SK-N-SH treated with all-trans-retinoic acid at 6 μM for 48 hours (cell line): ENCODE data around the gene ANKFN1.
"Not testable (repeated sequence)": the region's sequence is repeated elsewhere in the genome, so short reads cannot be mapped to it uniquely, and the experiment has no call there.

Source experiments
- ATAC-seq: fragments of 200-7000 bp; cut with Tn5 transposase; 3 replicates; pipeline ENCODE4 v1.9.1; 2020; ENCODE audit warnings: mild to moderate bottlenecking, moderate library complexity
- ARNTL ChIP-seq: fragments of 450-650 bp; formaldehyde crosslinking; IDR thresholded peaks from 2 replicates; pipeline ENCODE4 v1.5.0; 2020; ENCODE audit warnings: low read depth, mild to moderate bottlenecking, moderate library complexity, borderline replicate concordance
- BACH2 ChIP-seq: fragments of 250-450 bp; sonication (Bioruptor Pico); IDR thresholded peaks from 2 replicates; pipeline ENCODE4 v1.9.0; 2021; ENCODE audit warnings: mild to moderate bottlenecking, borderline replicate concordance
- CREB5 ChIP-seq: fragments of 250-450 bp; sonication (Bioruptor Pico); IDR thresholded peaks from 2 replicates; pipeline ENCODE4 v1.5.1; 2020; ENCODE audit warnings: low read depth, mild to moderate bottlenecking, moderate library complexity
- CSDC2 ChIP-seq: fragments of 250-450 bp; sonication (Bioruptor Pico); IDR thresholded peaks from 2 replicates; pipeline ENCODE4 v1.5.0; 2020; ENCODE audit warnings: mild to moderate bottlenecking, moderate library complexity
- CSRNP3 ChIP-seq: fragments of 250-450 bp; sonication (Bioruptor Pico); IDR thresholded peaks from 2 replicates; pipeline ENCODE4 v1.5.1; 2021; ENCODE audit warnings: mild to moderate bottlenecking, moderate library complexity
- ESRRG ChIP-seq: fragments of 250-450 bp; sonication (Bioruptor Pico); IDR thresholded peaks from 2 replicates; pipeline ENCODE4 v1.6.1; 2021; ENCODE audit warnings: mild to moderate bottlenecking
- ISL1 ChIP-seq: fragments of 250-450 bp; sonication (Bioruptor Pico); IDR thresholded peaks from 2 replicates; pipeline ENCODE4 v2.1.2; 2022; ENCODE audit warnings: mild to moderate bottlenecking, moderate library complexity
- OSR1 ChIP-seq: fragments of 250-450 bp; sonication (Bioruptor Pico); IDR thresholded peaks from 2 replicates; pipeline ENCODE4 v1.8.0; 2022; ENCODE audit warnings: moderate library complexity, mild to moderate bottlenecking, inconsistent platforms
- PATZ1 ChIP-seq: fragments of 250-450 bp; sonication (Bioruptor Pico); IDR thresholded peaks from 2 replicates; pipeline ENCODE4 v1.8.0; 2020; ENCODE audit warnings: mild to moderate bottlenecking, moderate library complexity, borderline replicate concordance
- POU6F1 ChIP-seq: fragments of 250-450 bp; sonication (Bioruptor Pico); IDR thresholded peaks from 2 replicates; pipeline ENCODE4 v1.8.0; 2021; ENCODE audit warnings: low read depth, mild to moderate bottlenecking, moderate library complexity, borderline replicate concordance
- PPARA ChIP-seq: fragments of 250-450 bp; sonication (Bioruptor Pico); IDR thresholded peaks from 2 replicates; pipeline ENCODE4 v1.5.0; 2020; ENCODE audit warnings: mild to moderate bottlenecking, borderline replicate concordance
- RARB ChIP-seq: fragments of 250-450 bp; sonication (Bioruptor Pico); IDR thresholded peaks from 2 replicates; pipeline ENCODE4 v1.8.0; 2021; ENCODE audit warnings: mild to moderate bottlenecking, moderate library complexity
- TCF4 ChIP-seq: fragments of 250-450 bp; sonication (Bioruptor Pico); IDR thresholded peaks from 2 replicates; pipeline ENCODE4 v1.8.0; 2021; ENCODE audit warnings: mild to moderate bottlenecking, moderate library complexity, borderline replicate concordance
- TOX ChIP-seq: fragments of 250-450 bp; sonication (Bioruptor Pico); IDR thresholded peaks from 2 replicates; pipeline ENCODE4 v1.8.0; 2021; ENCODE audit warnings: mild to moderate bottlenecking, moderate library complexity, borderline replicate concordance
- ZC3H10 ChIP-seq: fragments of 250-450 bp; sonication (Bioruptor Pico); IDR thresholded peaks from 2 replicates; pipeline ENCODE4 v1.5.1; 2021; ENCODE audit warnings: mild to moderate bottlenecking, moderate library complexity
- ZFP3 ChIP-seq: fragments of 250-450 bp; sonication (Bioruptor Pico); IDR thresholded peaks from 2 replicates; pipeline ENCODE4 v1.5.0; 2020; ENCODE audit warnings: mild to moderate bottlenecking, moderate library complexity
- ZFP30 ChIP-seq: fragments of 450-650 bp; formaldehyde crosslinking; IDR thresholded peaks from 2 replicates; pipeline ENCODE4 v1.5.0; 2022; ENCODE audit warnings: mild to moderate bottlenecking, moderate library complexity
- ZNF565 ChIP-seq: fragments of 450-650 bp; formaldehyde crosslinking; conservative IDR thresholded peaks from 2 replicates; pipeline ENCODE4 v1.5.0; 2020; ENCODE audit warnings: low read depth, mild to moderate bottlenecking, moderate library complexity
- ZNF70 ChIP-seq: fragments of 450-650 bp; formaldehyde crosslinking; IDR thresholded peaks from 2 replicates; pipeline ENCODE4 v1.5.0; 2020; ENCODE audit warnings: mild to moderate bottlenecking, moderate library complexity
- ZNF8 ChIP-seq: fragments of 450-650 bp; formaldehyde crosslinking; IDR thresholded peaks from 2 replicates; pipeline ENCODE4 v1.5.0; 2020; ENCODE audit warnings: mild to moderate bottlenecking, moderate library complexity

ANKFN1 gene

GRCh38 chr17:56284482-56284881, 131.2 kb downstream of the ANKFN1 start (continued):
- TF ChIP-seq PATZ1 (CRISPR knock-in tag) (no peak), ARNTL (CRISPR knock-in tag) (no peak)

GRCh38 chr17:56288786-56289185, 135.5 kb downstream of the ANKFN1 start:
- not testable (repeated sequence) for ATAC-seq

- TF ChIP-seq ZC3H10: no peak
- TF ChIP-seq ESRRG (CRISPR knock-in tag): no peak
- TF ChIP-seq ZFP30 (CRISPR knock-in tag): no peak
- TF ChIP-seq OSR1: no peak
- no peak for TF ChIP-seq CREB5 (CRISPR knock-in tag)
- TF ChIP-seq BACH2 (CRISPR knock-in tag): no peak
- no peak for TF ChIP-seq TCF4 (CRISPR knock-in tag)
- no peak for TF ChIP-seq RARB (CRISPR knock-in tag)
- TF ChIP-seq PPARA (CRISPR knock-in tag): no peak
- TF ChIP-seq PATZ1 (CRISPR knock-in tag): no peak
- no peak for TF ChIP-seq CSRNP3
- no peak for TF ChIP-seq ARNTL (CRISPR knock-in tag)
- no peak for TF ChIP-seq ZFP3 (CRISPR knock-in tag)
- TF ChIP-seq TOX (CRISPR knock-in tag): no peak
- ATAC-seq: no peak
Observed at GRCh38 chr17:56289321-56289720, 136.0 kb downstream of the ANKFN1 start.

GRCh38 chr17:56290101-56290801, 137.0 kb downstream of the ANKFN1 start:
- ATAC-seq: peak; percentile 47
- no peak for TF ChIP-seq ZNF70 (CRISPR knock-in tag)
- no peak for TF ChIP-seq ISL1 (CRISPR knock-in tag)
- no peak for TF ChIP-seq ZFP3 (CRISPR knock-in tag)
- TF ChIP-seq ZFP30 (CRISPR knock-in tag): no peak
- TF ChIP-seq PATZ1 (CRISPR knock-in tag): no peak
- TF ChIP-seq ZNF8 (CRISPR knock-in tag): no peak

- TF ChIP-seq TOX (CRISPR knock-in tag) (no peak), RARB (CRISPR knock-in tag) (no peak), PATZ1 (CRISPR knock-in tag) (no peak), ESRRG (CRISPR knock-in tag) (no peak), ZFP30 (CRISPR knock-in tag) (no peak), OSR1 (no peak), PPARA (CRISPR knock-in tag) (no peak), ISL1 (CRISPR knock-in tag) (no peak), ZFP3 (CRISPR knock-in tag) (no peak), CSDC2 (CRISPR knock-in tag) (no peak), POU6F1 (CRISPR knock-in tag) (no peak), ZNF565 (CRISPR knock-in tag) (no peak)
- ATAC-seq: peak; percentile 39
Observed at GRCh38 chr17:56290802-56291118, 137.5 kb downstream of the ANKFN1 start.
